GM12878 (cell line): Measurements from ENCODE around the gene ATN1. TPM values are rescaled to one million over a fixed set of nuclear protein-coding genes. Genes with fewer than 3 reads are reported as not detected.

ENCODE experiments used
- ATAC-seq: fragments of 200-7000 bp; cut with Tn5 transposase; 3 replicates; pipeline ENCODE4 v1.9.1; 2020; ENCODE audit warnings: mild to moderate bottlenecking, moderate library complexity
- BruUV-seq: library from RNA; stranded (reverse); fragments of 400-500 nt; replicated peaks from 2 replicates; lab custom pipeline; 2021; lab: Mats Ljungman, UMichigan
- CTCF ChIA-PET: fragments of 300-600 bp; sonication (Branson Sonifier 250); formaldehyde crosslinking; extraction: SDS; loops from one replicate; lab custom pipeline; 2021; ENCODE audit warnings: inconsistent platforms; lab: Yijun Ruan, JAX
- POLR2A ChIA-PET: fragments of 350-600 bp; formaldehyde crosslinking; extraction: SDS; loops from one replicate; lab custom pipeline; 2021; ENCODE audit warnings: inconsistent platforms; lab: Charles Lee
- RAD21 ChIA-PET: fragments of 300-600 bp; sonication (Branson Sonifier 250); formaldehyde crosslinking; loops from one replicate; lab custom pipeline; 2023; ENCODE audit warnings: antibody characterized with exemption; ENCODE audit not compliant: unreplicated experiment; lab: Charles Lee
- SMC1A ChIA-PET: fragments of 300-600 bp; sonication (Branson Sonifier 250); formaldehyde crosslinking; loops from one replicate; lab custom pipeline; 2023; ENCODE audit not compliant: unreplicated experiment, uncharacterized antibody; lab: Charles Lee
- DNase-seq: peaks from one replicate; pipeline ENCODE4 v3.0.0-alpha.2; 2011; ENCODE audit warnings: low read depth, low spot score
- FAIRE-seq: peaks from 3 replicates; lab custom pipeline; 2011; peaks lifted over from hg19 to GRCh38; lab: Jason Lieb, UNC
- H2AFZ ChIP-seq: 2 replicates; pipeline ENCODE4 v1.6.0; 2011; ENCODE audit warnings: low read depth, low read length, control low read depth; ENCODE audit not compliant: control insufficient read depth
- H3K27ac ChIP-seq: 2 replicates; pipeline ENCODE4 v1.5.1; 2011; ENCODE audit warnings: control low read depth; ENCODE audit not compliant: control insufficient read depth, insufficient read depth
- H3K27me3 ChIP-seq, 2 experiments: replicated peaks in 1 of 2; 2 replicates each; pipeline versions ENCODE4 v1.6.0 to v1.6.1; 2011; ENCODE audit warnings: low read length in 1 of 2; ENCODE audit not compliant: control insufficient read depth in 2 of 2, insufficient read depth in 2 of 2
- H3K36me3 ChIP-seq, 2 experiments: 2 replicates each; pipeline ENCODE4 v1.5.1; 2011; ENCODE audit warnings: low read length in 1 of 2; ENCODE audit not compliant: control insufficient read depth in 2 of 2, insufficient read depth in 2 of 2
- H3K4me1 ChIP-seq: 2 replicates; pipeline ENCODE4 v1.6.1; 2011; ENCODE audit warnings: mild to moderate bottlenecking, low read length, moderate library complexity, mixed read lengths; ENCODE audit not compliant: control insufficient read depth, insufficient read depth
- H3K4me2 ChIP-seq: 2 replicates; pipeline ENCODE4 v1.6.0; 2011; ENCODE audit warnings: control low read depth; ENCODE audit not compliant: control insufficient read depth, insufficient read depth
- H3K4me3 ChIP-seq: fragments of 200-600 bp; sonication (generic); 2 replicates; pipeline ENCODE4 v1.5.1; 2016
- H3K79me2 ChIP-seq: 2 replicates; pipeline ENCODE4 v1.6.0; 2011; ENCODE audit warnings: low read length; ENCODE audit not compliant: control insufficient read depth, insufficient read depth
- H3K9ac ChIP-seq: 2 replicates; pipeline ENCODE4 v1.8.0; 2011; ENCODE audit warnings: low read length, control low read depth, mixed read lengths; ENCODE audit not compliant: control insufficient read depth, insufficient read depth
- H3K9me3 ChIP-seq: replicated peaks from 3 replicates; pipeline ENCODE4 v1.5.1; 2011; ENCODE audit warnings: mild to moderate bottlenecking, low read length; ENCODE audit not compliant: control insufficient read depth, insufficient read depth
- H4K20me1 ChIP-seq: 2 replicates; pipeline ENCODE4 v1.6.0; 2011; ENCODE audit not compliant: control insufficient read depth, insufficient read depth
- ATF3 ChIP-seq: IDR thresholded peaks from 2 replicates; pipeline ENCODE4 v1.6.1; 2011; ENCODE audit warnings: low read depth, mild to moderate bottlenecking, low read length, moderate library complexity, borderline replicate concordance; ENCODE audit errors: extremely low read depth
- CREB1 ChIP-seq: IDR thresholded peaks from 2 replicates; pipeline ENCODE4 v1.6.1; 2012; ENCODE audit warnings: low read depth, mild to moderate bottlenecking, inconsistent platforms
- EP300 ChIP-seq, 2 experiments: fragments of 150-350 bp in 1 of 2; IDR thresholded peaks; 2 replicates each; pipeline ENCODE4 v1.6.1; 2011 to 2012; ENCODE audit warnings: low read depth in 2 of 2, low read length in 2 of 2, borderline replicate concordance in 1 of 2, improper control_type of control experiment in 1 of 2, inconsistent platforms in 1 of 2; ENCODE audit not compliant: control insufficient read depth in 1 of 2
- JUNB ChIP-seq: IDR thresholded peaks from 2 replicates; pipeline ENCODE4 v1.6.1; 2016; ENCODE audit warnings: antibody characterized with exemption, mild to moderate bottlenecking
- JUND ChIP-seq: IDR thresholded peaks from 2 replicates; pipeline ENCODE4 v1.6.1; 2012; ENCODE audit warnings: low read depth, mild to moderate bottlenecking, low read length, improper control_type of control experiment, moderate library complexity
- KDM1A ChIP-seq: fragments of 200-600 bp; sonication (generic); IDR thresholded peaks from 2 replicates; pipeline ENCODE4 v1.6.1; 2016; ENCODE audit warnings: borderline replicate concordance
- KLF5 ChIP-seq: fragments of 450-650 bp; IDR thresholded peaks from 2 replicates; pipeline ENCODE4 v1.6.1; 2014; ENCODE audit warnings: mild to moderate bottlenecking; ENCODE audit not compliant: partially characterized antibody
- MAX ChIP-seq: IDR thresholded peaks from 2 replicates; pipeline ENCODE4 v1.6.1; 2012; ENCODE audit warnings: low read depth, low read length, improper control_type of control experiment
- MLLT1 ChIP-seq: fragments of 450-650 bp; IDR thresholded peaks from 2 replicates; pipeline ENCODE4 v1.6.1; 2016; ENCODE audit warnings: mild to moderate bottlenecking
- MTA2 ChIP-seq: fragments of 450-650 bp; IDR thresholded peaks from 2 replicates; pipeline ENCODE4 v1.6.1; 2016; ENCODE audit warnings: low read depth, mild to moderate bottlenecking, moderate library complexity
- MXI1 ChIP-seq: fragments of 150-350 bp; IDR thresholded peaks from 2 replicates; pipeline ENCODE4 v1.6.1; 2011; ENCODE audit warnings: low read depth, mild to moderate bottlenecking, inconsistent platforms, low read length, improper control_type of control experiment
- MYB ChIP-seq: fragments of 150-350 bp; IDR thresholded peaks from 2 replicates; pipeline ENCODE4 v1.6.1; 2014; ENCODE audit warnings: mild to moderate bottlenecking, low read depth, low read length, borderline replicate concordance
- MYC ChIP-seq: IDR thresholded peaks from 2 replicates; pipeline ENCODE4 v1.6.1; 2011; ENCODE audit warnings: mild to moderate bottlenecking, low read length, moderate library complexity, inconsistent platforms; ENCODE audit not compliant: insufficient read depth, insufficient replicate concordance, insufficient read length, severe bottlenecking
- NR2F1 ChIP-seq: fragments of 450-650 bp; conservative IDR thresholded peaks from 2 replicates; pipeline ENCODE4 v1.6.1; 2017; ENCODE audit warnings: mild to moderate bottlenecking
- SIX5 ChIP-seq: IDR thresholded peaks from 2 replicates; pipeline ENCODE4 v1.6.1; 2011; ENCODE audit warnings: mild to moderate bottlenecking, low read depth, low read length, moderate library complexity; ENCODE audit not compliant: severe bottlenecking
- TCF7 ChIP-seq: IDR thresholded peaks from 2 replicates; pipeline ENCODE4 v1.6.1; 2014; ENCODE audit warnings: antibody characterized with exemption, borderline replicate concordance
- YY1 ChIP-seq: IDR thresholded peaks from 2 replicates; pipeline ENCODE4 v1.6.1; 2011; ENCODE audit warnings: low read depth, mild to moderate bottlenecking, low read length
- ZNF274 ChIP-seq: IDR thresholded peaks from one replicate; pipeline ENCODE4 v1.8.0; 2011; ENCODE audit not compliant: insufficient read length, insufficient read depth
- WGBS: methylation state at CpG from one replicate; pipeline ENCODE4 v1.1.6; 2016; ENCODE audit warnings: low lambda C conversion rate; ENCODE audit not compliant: insufficient replicate concordance, insufficient coverage; ENCODE audit errors: missing lambda C conversion rate; 5-methylcytosine and 5-hydroxymethylcytosine counted together
- in situ Hi-C: fragments of 300-500 bp; cut with MboI; formaldehyde crosslinking; loops from 9 replicates; pipeline ENCODE4 v1.14.3; 2018; ENCODE audit warnings: mixed read lengths
- intact Hi-C: fragments of 100-400 bp; cut with micrococcal nuclease; formaldehyde crosslinking; loops from one replicate; pipeline ENCODE4 v1.14.2; 2022; ENCODE audit not compliant: unreplicated experiment
- polyA plus RNA-seq, 11 experiments: library from polyadenylated mRNA; depleted of rRNA in 4 of 11; unstranded in 6 of 11; stranded (reverse) in 5 of 11; fragments of >200 nt; fragmentation: Nextera tagmentation in 4 of 11; fragmentation: Illumina TruSeq in 1 of 11; extraction: Ambion mirVana in 4 of 11; extraction: Trizol in 1 of 11; gene quantifications; 1 replicate in 1 of 11; 2 replicates in 10 of 11; pipeline versions ENCODE4 v1.2.1 to v1.2.3, GENCODE V29; 2011 to 2016; ENCODE audit warnings: inconsistent platforms in 2 of 11, missing spikeins in 2 of 11, low read depth in 1 of 11
- total RNA-seq, 4 experiments: library from RNA; depleted of rRNA in 3 of 4; stranded (reverse); fragments of >200 nt in 3 of 4; fragmentation: Illumina TruSeq in 1 of 4; extraction: Trizol in 1 of 4; gene quantifications; 2 replicates each; pipeline versions ENCODE4 v1.2.1 to v1.2.3, GENCODE V29; 2013 to 2021

ATN1 gene
- total and polyA plus RNA-seq, 10 of the 15 experiments (the other 5 are each of a cell fraction or from before 2014, with no cell fraction given), result 0.08 to 44.5 (median 5.0) TPM

- intact Hi-C loops, result loop anchor here (2.0 kb wide), 1 partner anchor 14 kb away; no protein-coding TSS in a partner anchor
- Histone ChIP-seq H3K79me2 (peaks cover 24% of the 10 kb centered on the region), H3K4me1 (peaks cover 11% of the 10 kb centered on the region; the same call in 1 of the 2 replicates)
Observed at GRCh38 chr12:6939191-6939540, 11.4 kb downstream of the ATN1 start.

GRCh38 chr12:6941267-6941666, 13.5 kb downstream of the ATN1 start:
- POLR2A ChIA-PET, result interaction anchor here (2.1 to 17.8 kb wide), 2 partner anchors 16 to 19 kb away, joined by 6 to 524 read pairs; no protein-coding TSS in a partner anchor
- intact Hi-C loops, result no loop called here
- TF ChIP-seq MLLT1 (no peak), ZNF274 (no peak), MTA2 (no peak), KLF5 (no peak), ATF3 (no peak), JUNB (no peak), MYC (no peak), EP300 (IDR thresholded peaks at IDR 0.05; ENCODE audit: borderline replicate concordance in 1 of 2, control insufficient read depth in 1 of 2, low read depth in 2 of 2, low read length in 2 of 2) (no peak), NR2F1 (no peak), MXI1 (no peak)

More at GRCh38 chr12:6939191-6939540, 11.4 kb downstream of the ATN1 start:
- ChIA-PET POLR2A (interaction anchor here (1.7 to 17.8 kb wide), 5 partner anchors 8 to 66 kb away, joined by 6 to 524 read pairs (median 7); partner anchors contain the start of genes ATN1 and SPSB2), SMC1A (interaction anchor here (1.3 to 1.5 kb wide), 2 partner anchors 23 to 70 kb away, joined by 3 to 4 read pairs; no protein-coding TSS in a partner anchor), RAD21 (interaction anchor here (0.9 to 1.9 kb wide), 4 partner anchors 12 to 88 kb away, joined by 3 to 5 read pairs (median 4); partner anchors contain the start of gene CDCA3), CTCF (interaction anchor here (0.7 to 8.6 kb wide), 7 partner anchors 15 to 87 kb away, joined by 3 to 111 read pairs (median 10); partner anchors contain the start of genes CDCA3, SPSB2 and USP5)
- ATAC-seq (no peak), DNase-seq (no peak), FAIRE-seq (no peak)
- 0% methylated on average over 2 of the region's 2 CpGs for WGBS
- no peak overlapping the region for H3K4me3 ChIP-seq
- in situ Hi-C loops, result no loop called here
- no peaks in the 10 kb centered on the region for H3K9me3 ChIP-seq
- no peaks in the 10 kb centered on the region for H3K27me3 ChIP-seq
- no peak for TF ChIP-seq SIX5
- TF ChIP-seq KDM1A, result no peak
- TF ChIP-seq TCF7, result no peak
- no peak for TF ChIP-seq JUND
- no peak for TF ChIP-seq YY1
- TF ChIP-seq MYB, result no peak
- no peak for TF ChIP-seq CREB1
- TF ChIP-seq MAX, result no peak
- H3K27ac ChIP-seq, result no peak overlapping the region
- H3K36me3 ChIP-seq, result peaks cover 5 to 6% of the 10 kb centered on the region in 2 experiments; a peak in 3 of 4 replicates
- no TSS peak for BruUV-seq
- H2AFZ ChIP-seq, result no peak overlapping the region
- H4K20me1 ChIP-seq, result no peaks in the 10 kb centered on the region
- no peak overlapping the region for H3K9ac ChIP-seq
- H3K4me2 ChIP-seq, result no peak overlapping the region

More at GRCh38 chr12:6941267-6941666, 13.5 kb downstream of the ATN1 start:
- SMC1A ChIA-PET, result interaction anchor here (0.8 kb wide), 1 partner anchor 18 kb away, joined by 3 read pairs; no protein-coding TSS in a partner anchor
- DNase-seq, result no peak
- CTCF ChIA-PET, result interaction anchor here (0.7 to 8.6 kb wide), 4 partner anchors 17 to 69 kb away, joined by 3 to 111 read pairs (median 20); partner anchors contain the start of gene SPSB2
- H3K9ac ChIP-seq, result no peak overlapping the region
- no peak overlapping the region for H3K4me2 ChIP-seq
- no peak overlapping the region for H3K27ac ChIP-seq
- peaks cover 34% of the 10 kb centered on the region for H3K79me2 ChIP-seq
- in situ Hi-C loops, result no loop called here
- H2AFZ ChIP-seq, result no peak overlapping the region
- no peaks in the 10 kb centered on the region for H4K20me1 ChIP-seq
- 87% methylated on average over 12 of the region's 12 CpGs for WGBS
- RAD21 ChIA-PET, result interaction anchor here (5.6 kb wide), 1 partner anchor 16 kb away, joined by 45 read pairs; no protein-coding TSS in a partner anchor
- peaks cover 2 to 3% of the 10 kb centered on the region in 2 experiments; a peak in 1 of 4 replicates for H3K36me3 ChIP-seq
- H3K4me1 ChIP-seq, result peaks cover 16% of the 10 kb centered on the region
- H3K27me3 ChIP-seq, result no peaks in the 10 kb centered on the region
- H3K4me3 ChIP-seq, result no peak overlapping the region
- BruUV-seq, result no TSS peak
- no peaks in the 10 kb centered on the region for H3K9me3 ChIP-seq
- FAIRE-seq, result no peak
- no peak for ATAC-seq
